HCT116 (cell line): ENCODE data around the gene TTC9B. TPM values are rescaled to one million over a fixed set of nuclear protein-coding genes. Genes with fewer than 3 reads are reported as not detected.

Experiments
- ATAC-seq: fragments of 200-7000 bp; cut with Tn5 transposase; 2 replicates; pipeline ENCODE4 v1.9.1; 2020; ENCODE audit warnings: mild to moderate bottlenecking, moderate library complexity
- BruUV-seq: library from RNA; stranded (reverse); fragments of 400-500 nt; replicated peaks from 2 replicates; lab custom pipeline; 2021; lab: Mats Ljungman, UMichigan
- CTCF ChIA-PET: fragments of 300-600 bp; sonication (Branson Sonifier 250); formaldehyde crosslinking; loops from one replicate; lab custom pipeline; 2021; ENCODE audit warnings: antibody characterized with exemption; lab: Charles Lee
- POLR2A ChIA-PET: fragments of 300-600, 350-600 bp; sonication (Branson Sonifier 250); formaldehyde crosslinking; loops from one replicate; lab custom pipeline; 2021; ENCODE audit warnings: antibody characterized with exemption; lab: Charles Lee
- RAD21 ChIA-PET, 2 experiments: fragments of 300-600 bp; sonication (Branson Sonifier 250); formaldehyde crosslinking; loops; one replicate each; lab custom pipeline; 2023; ENCODE audit warnings: low total read pairs in 2 of 2; ENCODE audit not compliant: uncharacterized antibody in 2 of 2, unreplicated experiment in 2 of 2, low non-redundant PET in 1 of 2; lab: Charles Lee
- DNase-seq: peaks from one replicate; pipeline ENCODE4 v3.0.0-alpha.2; 2010; ENCODE audit warnings: low read depth, low spot score
- H2AFZ ChIP-seq: fragments of 200-600 bp; shearing (Covaris generic), sonication (generic); 2 replicates; pipeline ENCODE4 v1.6.1; 2017; ENCODE audit warnings: low read depth, mixed run types, mixed read lengths, antibody characterized with exemption, low read length; ENCODE audit not compliant: poor library complexity, severe bottlenecking
- H3K27ac ChIP-seq: 2 replicates; pipeline ENCODE4 v1.5.1; 2012; ENCODE audit warnings: low read depth, low read length
- H3K27me3 ChIP-seq: fragments of 200-600 bp; sonication (generic); 2 replicates; pipeline ENCODE4 v1.6.1; 2016; ENCODE audit warnings: mixed run types, low read length, mixed read lengths; ENCODE audit not compliant: insufficient read depth
- H3K36me3 ChIP-seq, 2 experiments: fragments of 200-500 bp in 1 of 2; fragments of 200-600 bp in 1 of 2; sonication (Bioruptor generic) in 1 of 2; sonication (generic) in 1 of 2; 2 replicates each; pipeline versions ENCODE4 v1.5.1 to v1.6.1; 2014 to 2016; ENCODE audit warnings: low read length in 2 of 2, inconsistent platforms in 1 of 2, mixed read lengths in 1 of 2, mixed run types in 1 of 2; ENCODE audit not compliant: insufficient read depth in 2 of 2, control insufficient read depth in 1 of 2
- H3K4me1 ChIP-seq, 2 experiments: fragments of 200-600 bp in 1 of 2; sonication (generic) in 1 of 2; 2 replicates each; pipeline versions ENCODE4 v1.5.1 to v1.6.1; 2012 to 2017; ENCODE audit warnings: low read length in 2 of 2, inconsistent platforms in 1 of 2, mild to moderate bottlenecking in 1 of 2, mixed read lengths in 1 of 2, mixed run types in 1 of 2, moderate library complexity in 1 of 2; ENCODE audit not compliant: insufficient read depth in 2 of 2, control insufficient read depth in 1 of 2
- H3K4me2 ChIP-seq: fragments of 200-600 bp; sonication (generic); 2 replicates; pipeline ENCODE4 v1.6.1; 2017; ENCODE audit warnings: mixed run types, low read length, mixed read lengths
- H3K4me3 ChIP-seq, 2 experiments: fragments of 200-600 bp in 1 of 2; sonication (generic) in 1 of 2; replicated peaks in 1 of 2; 2 replicates each; pipeline ENCODE4 v1.5.1; 2011 to 2016; ENCODE audit warnings: low read length in 2 of 2, control low read depth in 1 of 2, low read depth in 1 of 2, mild to moderate bottlenecking in 1 of 2, mixed read lengths in 1 of 2, mixed run types in 1 of 2
- H3K79me2 ChIP-seq: fragments of 200-600 bp; sonication (generic); 2 replicates; pipeline ENCODE4 v1.6.1; 2017; ENCODE audit warnings: mild to moderate bottlenecking, mixed run types, low read length, moderate library complexity, mixed read lengths; ENCODE audit not compliant: insufficient read depth
- H3K9ac ChIP-seq: fragments of 200-600 bp; sonication (generic); 2 replicates; pipeline ENCODE4 v1.6.1; 2016; ENCODE audit warnings: low read length, mixed read lengths
- H3K9me2 ChIP-seq: fragments of 200-600 bp; sonication (generic), shearing (Covaris generic); 2 replicates; pipeline ENCODE4 v1.6.1; 2017; ENCODE audit warnings: mixed run types, mild to moderate bottlenecking, moderate library complexity; ENCODE audit not compliant: insufficient read depth
- H3K9me3 ChIP-seq, 2 experiments: fragments of 200-500 bp in 1 of 2; fragments of 200-600 bp in 1 of 2; sonication (Bioruptor generic) in 1 of 2; sonication (generic) in 1 of 2; 2 replicates each; pipeline ENCODE4 v1.6.1; 2014 to 2017; ENCODE audit warnings: low read length in 2 of 2, mixed read lengths in 2 of 2, inconsistent platforms in 1 of 2, low read depth in 1 of 2, mild to moderate bottlenecking in 1 of 2, mixed run types in 1 of 2, moderate library complexity in 1 of 2; ENCODE audit not compliant: control insufficient read depth in 1 of 2, insufficient read depth in 1 of 2
- H4K20me1 ChIP-seq: fragments of 200-600 bp; sonication (generic), shearing (Covaris generic); 2 replicates; pipeline ENCODE4 v1.6.1; 2017; ENCODE audit warnings: mixed run types, mild to moderate bottlenecking, moderate library complexity; ENCODE audit not compliant: insufficient read depth
- ATF3 ChIP-seq: IDR thresholded peaks from 2 replicates; pipeline ENCODE4 v1.6.1; 2012
- CEBPB ChIP-seq: IDR thresholded peaks from 2 replicates; pipeline ENCODE4 v1.6.1; 2012; ENCODE audit warnings: low read depth
- CTCF ChIP-seq, 3 experiments: fragments of 200-600 bp in 1 of 3; sonication (generic) in 1 of 3; IDR thresholded peaks in 2 of 3; conservative IDR thresholded peaks in 1 of 3; 2 replicates each; pipeline ENCODE4 v1.5.1; 2012 to 2017; ENCODE audit warnings: low read depth in 2 of 3, low read length in 2 of 3, antibody characterized with exemption in 1 of 3, borderline replicate concordance in 1 of 3, control low read depth in 1 of 3, mild to moderate bottlenecking in 1 of 3, mixed read lengths in 1 of 3, mixed run types in 1 of 3, moderate library complexity in 1 of 3; ENCODE audit not compliant: insufficient read depth in 1 of 3
- EGR1 ChIP-seq: IDR thresholded peaks from 2 replicates; pipeline ENCODE4 v1.6.1; 2012; ENCODE audit warnings: low read depth
- JUND ChIP-seq: IDR thresholded peaks from 2 replicates; pipeline ENCODE4 v1.6.1; 2012
- MAX ChIP-seq: IDR thresholded peaks from 2 replicates; pipeline ENCODE4 v1.6.1; 2012
- POLR2A ChIP-seq: IDR thresholded peaks from 2 replicates; pipeline ENCODE4 v1.7.0; 2011; ENCODE audit warnings: borderline replicate concordance; ENCODE audit not compliant: insufficient read depth, insufficient read length; ENCODE audit errors: extremely low read depth
- POLR2AphosphoS5 ChIP-seq: IDR thresholded peaks from 2 replicates; pipeline ENCODE4 v1.6.1; 2011; ENCODE audit warnings: mild to moderate bottlenecking, low read depth, low read length, moderate library complexity
- RAD21 ChIP-seq: IDR thresholded peaks from 2 replicates; pipeline ENCODE4 v1.6.1; 2012; ENCODE audit warnings: low read depth, mild to moderate bottlenecking
- REST ChIP-seq: IDR thresholded peaks from 2 replicates; pipeline ENCODE4 v1.6.1; 2012; ENCODE audit warnings: low read depth
- SIN3A ChIP-seq: IDR thresholded peaks from 2 replicates; pipeline ENCODE4 v1.6.1; 2012; ENCODE audit warnings: low read depth
- SRF ChIP-seq: IDR thresholded peaks from 2 replicates; pipeline ENCODE4 v1.6.1; 2012; ENCODE audit warnings: low read depth
- YY1 ChIP-seq: IDR thresholded peaks from 2 replicates; pipeline ENCODE4 v1.6.1; 2011; ENCODE audit warnings: low read length, low read depth, moderate library complexity, mild to moderate bottlenecking; ENCODE audit not compliant: insufficient replicate concordance; ENCODE audit errors: extremely low read depth
- ZBTB33 ChIP-seq: IDR thresholded peaks from 2 replicates; pipeline ENCODE4 v1.6.1; 2011; ENCODE audit warnings: mild to moderate bottlenecking, low read length, moderate library complexity; ENCODE audit not compliant: insufficient replicate concordance; ENCODE audit errors: extremely low read depth
- ZFX ChIP-seq: fragments of 450-650 bp; IDR thresholded peaks from 2 replicates; pipeline ENCODE4 v1.6.1; 2017
- ZNF274 ChIP-seq: fragments of 200-500 bp; sonication (Bioruptor generic); IDR thresholded peaks from 2 replicates; pipeline ENCODE4 v1.6.1; 2014; ENCODE audit warnings: mild to moderate bottlenecking, low read depth, low read length, inconsistent platforms
- intact Hi-C: fragments of 100-400 bp; cut with micrococcal nuclease; formaldehyde crosslinking; loops from 2 replicates; pipeline ENCODE4 v1.10.0; 2022
- total RNA-seq: library from RNA; stranded (reverse); gene quantifications from one replicate; pipeline ENCODE4 v1.2.1, GENCODE V29; 2021; ENCODE audit not compliant: unreplicated experiment

The TTC9B gene
- total RNA-seq, 1 experiment from 2014 or later, result 1.7 TPM

- no peak overlapping the region for H2AFZ ChIP-seq
- intact Hi-C loops, result no loop called here
- no peaks in the 10 kb centered on the region for H4K20me1 ChIP-seq
- ChIA-PET POLR2A (no interaction called here), CTCF (no interaction called here), RAD21 (no interaction called here)
- H3K9ac ChIP-seq, result no peak overlapping the region
- H3K36me3 ChIP-seq, result peaks cover 0 to 11% of the 10 kb centered on the region in 2 experiments; a peak in 2 of 4 replicates
- H3K9me2 ChIP-seq, result no peaks in the 10 kb centered on the region
- H3K4me1 ChIP-seq, result no peaks in the 10 kb centered on the region
- no peak for ATAC-seq
- H3K4me3 ChIP-seq, result no peak overlapping the region
- H3K9me3 ChIP-seq, result no peaks in the 10 kb centered on the region
- no TSS peak for BruUV-seq
- H3K4me2 ChIP-seq, result no peak overlapping the region
- peaks cover 16% of the 10 kb centered on the region; the same call in 1 of the 2 replicates for H3K79me2 ChIP-seq
- H3K27ac ChIP-seq, result no peak overlapping the region
- TF ChIP-seq CTCF (IDR thresholded peaks at IDR 0.05 in 2 of 3, conservative IDR thresholded peaks at IDR 0.05 in 1 of 3; ENCODE audit: borderline replicate concordance in 1 of 3, insufficient read depth in 1 of 3, low read depth in 2 of 3, low read length in 2 of 3), result no peak
- no peak for TF ChIP-seq EGR1
- TF ChIP-seq YY1, result no peak
- no peak for TF ChIP-seq SIN3A
- TF ChIP-seq MAX, result no peak
- no peak for TF ChIP-seq JUND
- no peak for TF ChIP-seq CEBPB
- no peak for TF ChIP-seq ZBTB33
- TF ChIP-seq ZFX, result no peak
- TF ChIP-seq SRF, result no peak
- TF ChIP-seq REST, result no peak
- no peak for TF ChIP-seq RAD21
- TF ChIP-seq POLR2A, result no peak
- TF ChIP-seq POLR2AphosphoS5, result no peak
- TF ChIP-seq ATF3, result no peak
- TF ChIP-seq ZNF274, result no peak
- no peak for DNase-seq
- no peaks in the 10 kb centered on the region for H3K27me3 ChIP-seq
These were observed 23.7 kb upstream of the TTC9B start for GRCh38 chr19:40241809-40242384.
